HUES48 (cell line): Measurements from ENCODE around the gene MLPH.

ENCODE experiments used
- H3K27ac ChIP-seq: one replicate; pipeline ENCODE4 v1.7.0; 2013; ENCODE audit warnings: low read depth, low read length, inconsistent platforms
- H3K27me3 ChIP-seq: 2 replicates; pipeline ENCODE4 v1.6.1; 2013; ENCODE audit warnings: mild to moderate bottlenecking, low read length; ENCODE audit not compliant: control insufficient read depth, insufficient read depth
- H3K36me3 ChIP-seq: 2 replicates; pipeline ENCODE4 v1.6.1; 2013; ENCODE audit warnings: low read length; ENCODE audit not compliant: control insufficient read depth, insufficient read depth
- H3K4me1 ChIP-seq: 2 replicates; pipeline ENCODE4 v1.6.1; 2013; ENCODE audit warnings: mild to moderate bottlenecking, low read length; ENCODE audit not compliant: control insufficient read depth, insufficient read depth
- H3K4me3 ChIP-seq: 2 replicates; pipeline ENCODE4 v1.5.1; 2013; ENCODE audit warnings: mild to moderate bottlenecking, low read depth, low read length
- H3K9ac ChIP-seq: 2 replicates; pipeline ENCODE4 v1.6.1; 2013; ENCODE audit warnings: mild to moderate bottlenecking, low read depth, low read length, moderate library complexity
- H3K9me3 ChIP-seq: 2 replicates; pipeline ENCODE4 v1.6.1; 2013; ENCODE audit warnings: low read length; ENCODE audit not compliant: control insufficient read depth, insufficient read depth

The MLPH gene

GRCh38 chr2:237536617-237537016, 49.6 kb downstream of the MLPH start:
- no peak overlapping the region for H3K9ac ChIP-seq
- peaks cover 5% of the 10 kb centered on the region for H3K4me1 ChIP-seq
- H3K27ac ChIP-seq, result no peak overlapping the region
- H3K27me3 ChIP-seq, result no peaks in the 10 kb centered on the region
- H3K36me3 ChIP-seq, result no peaks in the 10 kb centered on the region
- H3K4me3 ChIP-seq, result no peak overlapping the region
- no peaks in the 10 kb centered on the region for H3K9me3 ChIP-seq

DNA sequence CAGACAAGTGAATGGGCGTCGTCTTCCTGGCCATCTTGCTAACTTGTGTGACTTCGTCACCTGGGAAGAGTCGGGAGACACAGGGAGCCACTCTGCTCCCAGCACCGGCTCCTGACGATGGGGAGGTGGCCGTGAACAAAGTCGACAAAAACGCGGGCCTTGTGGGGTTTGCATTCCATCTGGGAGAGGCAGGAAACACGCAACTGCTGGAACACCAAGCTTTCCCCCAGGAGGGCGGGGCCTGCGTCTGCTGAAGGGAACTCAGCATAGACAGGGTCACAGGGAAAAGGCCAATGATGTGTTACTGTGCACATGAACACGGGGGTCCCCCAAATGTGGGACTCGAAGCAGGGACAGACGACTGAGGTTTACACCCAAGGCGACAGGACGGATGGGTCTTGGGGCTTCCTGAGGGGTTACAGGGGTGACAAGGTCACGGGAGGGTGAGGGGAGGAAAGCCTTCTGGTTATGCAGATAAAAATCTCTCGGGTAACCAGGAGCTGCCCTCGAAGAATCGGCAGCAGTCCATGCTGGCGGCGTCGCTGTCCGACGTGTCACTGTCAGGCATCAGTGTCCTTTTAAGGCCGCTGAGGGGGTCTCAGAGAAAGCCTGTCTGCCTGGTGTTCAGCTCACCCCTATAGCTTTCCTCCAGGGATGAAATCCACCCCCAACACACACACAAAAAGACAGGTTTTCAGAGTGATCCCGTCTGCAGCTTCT, 51.1 kb downstream of the MLPH start:
- H3K27me3 ChIP-seq, result no peaks in the 10 kb centered on the region
- H3K4me1 ChIP-seq, result no peaks in the 10 kb centered on the region
- H3K9ac ChIP-seq, result no peak overlapping the region
- H3K4me3 ChIP-seq, result no peak overlapping the region
- H3K36me3 ChIP-seq, result no peaks in the 10 kb centered on the region
- H3K27ac ChIP-seq, result no peak overlapping the region
- no peaks in the 10 kb centered on the region for H3K9me3 ChIP-seq

- Histone ChIP-seq H3K27me3 (no peaks in the 10 kb centered on the region), H3K27ac (no peak overlapping the region), H3K36me3 (no peaks in the 10 kb centered on the region), H3K9me3 (no peaks in the 10 kb centered on the region), H3K9ac (no peak overlapping the region), H3K4me3 (no peak overlapping the region), H3K4me1 (no peaks in the 10 kb centered on the region)
These were observed 51.9 kb downstream of the MLPH start for GRCh38 chr2:237538901-237539300.

- Histone ChIP-seq H3K9me3 (no peaks in the 10 kb centered on the region), H3K27me3 (no peaks in the 10 kb centered on the region), H3K4me3 (no peak overlapping the region), H3K4me1 (no peaks in the 10 kb centered on the region), H3K27ac (no peak overlapping the region), H3K36me3 (no peaks in the 10 kb centered on the region), H3K9ac (no peak overlapping the region)
These were observed 52.6 kb downstream of the MLPH start for GRCh38 chr2:237539681-237540080.

DNA sequence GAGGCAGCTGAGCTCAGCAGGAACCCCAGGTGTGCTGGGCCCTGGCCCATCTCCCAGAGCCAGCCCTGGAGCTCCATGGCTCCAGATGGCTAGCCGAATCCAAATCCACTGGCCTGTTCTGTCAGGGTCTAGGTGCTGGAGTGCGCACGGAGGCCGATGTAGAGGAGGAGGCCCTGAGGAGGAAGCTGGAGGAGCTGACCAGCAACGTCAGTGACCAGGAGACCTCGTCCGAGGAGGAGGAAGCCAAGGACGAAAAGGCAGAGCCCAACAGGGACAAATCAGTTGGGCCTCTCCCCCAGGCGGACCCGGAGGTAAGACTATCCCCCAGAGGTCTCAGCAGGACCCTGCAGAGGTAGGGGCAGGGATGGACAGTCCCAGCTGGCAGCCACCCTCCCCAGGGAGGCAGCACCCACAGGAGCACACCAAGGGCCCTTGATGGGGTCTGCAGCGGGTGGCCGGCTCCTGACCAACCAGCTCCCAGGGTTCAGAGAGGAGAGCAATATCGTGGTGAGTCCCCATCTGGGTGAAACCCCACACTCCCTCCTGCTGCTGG, 53.2 kb downstream of the MLPH start:
- Histone ChIP-seq H3K9me3 (no peaks in the 10 kb centered on the region), H3K27me3 (no peaks in the 10 kb centered on the region), H3K4me1 (no peaks in the 10 kb centered on the region), H3K27ac (no peak overlapping the region), H3K36me3 (no peaks in the 10 kb centered on the region), H3K9ac (no peak overlapping the region), H3K4me3 (no peak overlapping the region)

- no peaks in the 10 kb centered on the region for H3K27me3 ChIP-seq
- H3K9ac ChIP-seq, result no peak overlapping the region
- no peaks in the 10 kb centered on the region for H3K36me3 ChIP-seq
- no peak overlapping the region for H3K4me3 ChIP-seq
- H3K4me1 ChIP-seq, result no peaks in the 10 kb centered on the region
- H3K9me3 ChIP-seq, result no peaks in the 10 kb centered on the region
- no peak overlapping the region for H3K27ac ChIP-seq
These were observed 53.8 kb downstream of the MLPH start for GRCh38 chr2:237540823-237541222.

GRCh38 chr2:237541243-237541642, 54.2 kb downstream of the MLPH start:
- Histone ChIP-seq H3K4me3 (no peak overlapping the region), H3K36me3 (no peaks in the 10 kb centered on the region), H3K9me3 (no peaks in the 10 kb centered on the region), H3K27ac (no peak overlapping the region), H3K9ac (no peak overlapping the region), H3K4me1 (no peaks in the 10 kb centered on the region), H3K27me3 (no peaks in the 10 kb centered on the region)

DNA sequence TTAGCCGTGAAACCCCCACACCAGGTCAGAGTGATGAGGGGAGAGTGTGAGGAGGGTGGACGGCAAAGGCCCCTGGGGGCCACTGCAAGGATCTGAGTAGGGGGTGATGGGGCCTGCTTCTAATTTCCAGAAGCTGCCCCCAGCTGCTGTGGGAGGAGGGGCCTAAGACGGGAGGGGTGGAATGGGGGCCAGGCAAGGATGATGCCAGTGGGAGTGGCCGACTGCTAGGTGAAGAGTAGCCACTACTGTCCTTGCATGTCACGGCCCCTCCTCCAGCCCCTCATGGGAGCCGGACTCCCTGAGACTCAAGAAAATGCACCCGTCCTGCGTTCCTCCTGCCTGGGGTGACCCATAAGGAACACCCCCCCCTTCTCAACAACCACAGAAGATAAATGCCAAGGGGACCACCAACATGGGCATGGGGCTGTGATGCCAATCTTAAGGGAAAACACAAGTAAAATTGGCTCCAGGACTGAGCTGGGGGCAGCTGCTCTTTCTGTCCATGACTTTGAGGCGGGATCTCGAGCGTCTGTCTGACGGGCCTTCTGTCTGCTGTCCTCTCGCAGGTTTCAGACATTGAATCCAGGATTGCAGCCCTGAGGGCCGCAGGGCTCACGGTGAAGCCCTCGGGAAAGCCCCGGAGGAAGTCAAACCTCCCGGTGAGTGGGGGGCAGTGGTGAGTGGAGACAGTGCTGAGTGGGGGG, 55.1 kb downstream of the MLPH start:
- H3K9me3 ChIP-seq, result no peaks in the 10 kb centered on the region
- no peak overlapping the region for H3K9ac ChIP-seq
- H3K27ac ChIP-seq, result no peak overlapping the region
- no peaks in the 10 kb centered on the region for H3K27me3 ChIP-seq
- no peaks in the 10 kb centered on the region for H3K4me1 ChIP-seq
- H3K4me3 ChIP-seq, result no peak overlapping the region
- peaks cover 3% of the 10 kb centered on the region; the same call in 1 of the 2 replicates for H3K36me3 ChIP-seq

GRCh38 chr2:237546040-237546875, 59.2 kb downstream of the MLPH start:
- no peak overlapping the region for H3K9ac ChIP-seq
- H3K27ac ChIP-seq, result no peak overlapping the region
- H3K4me3 ChIP-seq, result no peak overlapping the region
- no peaks in the 10 kb centered on the region for H3K27me3 ChIP-seq
- H3K9me3 ChIP-seq, result no peaks in the 10 kb centered on the region
- peaks cover 3% of the 10 kb centered on the region; the same call in 1 of the 2 replicates for H3K36me3 ChIP-seq
- no peaks in the 10 kb centered on the region for H3K4me1 ChIP-seq

DNA sequence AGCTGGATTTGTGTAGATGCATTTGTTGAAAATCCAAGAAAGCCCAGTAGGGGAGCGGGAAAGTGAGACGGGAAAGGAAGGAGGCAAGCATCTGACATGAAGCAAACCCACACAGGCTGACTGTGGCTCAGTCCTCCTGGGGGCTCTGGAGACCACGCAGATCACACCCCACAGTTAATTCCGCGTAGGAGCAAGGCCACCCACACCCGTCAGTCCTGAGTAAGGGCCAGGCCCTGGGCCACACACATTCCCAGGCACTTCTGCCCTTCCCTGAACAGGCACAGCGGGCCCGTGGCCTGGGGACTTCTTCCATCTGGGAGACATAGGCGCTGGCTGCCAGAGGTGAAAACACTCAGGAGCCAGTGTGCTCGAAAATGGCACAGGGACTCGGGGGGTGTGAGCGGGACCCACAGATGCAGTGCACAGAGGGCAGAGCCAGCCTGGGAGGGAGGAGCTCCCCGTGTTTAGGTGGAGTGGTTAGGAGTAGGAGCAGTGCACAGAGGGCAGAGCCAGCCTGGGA, 59.9 kb downstream of the MLPH start:
- H3K27ac ChIP-seq, result no peak overlapping the region
- no peak overlapping the region for H3K4me3 ChIP-seq
- no peaks in the 10 kb centered on the region for H3K27me3 ChIP-seq
- peaks cover 3% of the 10 kb centered on the region; the same call in 1 of the 2 replicates for H3K36me3 ChIP-seq
- no peaks in the 10 kb centered on the region for H3K9me3 ChIP-seq
- H3K4me1 ChIP-seq, result no peaks in the 10 kb centered on the region
- H3K9ac ChIP-seq, result no peak overlapping the region
